Measurements from ENCODE around the gene USP17L28.

GRCh38 chr4:9384126-9384525 lies 35.4 kb downstream of the USP17L28 start:
- TF ChIP-seq SMC3 (conservative IDR thresholded peaks at IDR 0.05; ENCODE audit: poor library complexity) (no peak), CTCF (IDR thresholded peaks at IDR 0.05; ENCODE audit: poor library complexity, severe bottlenecking) (no peak)

Measured in neural cell (in vitro differentiated cells).